Measurements from ENCODE around the gene IP6K3. TPM values are rescaled to one million over a fixed set of nuclear protein-coding genes. Genes with fewer than 3 reads are reported as not detected.
A peak's percentile ranks its signal among the peaks of the same experiment; 100 is the strongest.

The IP6K3 gene
- polyA plus RNA-seq, 1 experiment, result 0.75 TPM

- Histone ChIP-seq H3K36me3 (ENCODE audit: control insufficient read depth, insufficient read depth, low read length) (peaks cover 6% of the 10 kb centered on the region), H3K27me3 (ENCODE audit: control insufficient read depth, insufficient read depth, low read length) (no peaks in the 10 kb centered on the region), H3K4me3 (ENCODE audit: low read depth, low read length) (no peak overlapping the region)
- POLR2A ChIA-PET, result interaction anchor here (0.5 kb wide), 1 partner anchor 92 kb away, joined by 10 read pairs; no protein-coding TSS in a partner anchor
- CTCF ChIA-PET, result interaction anchor here (0.8 to 12.9 kb wide), 5 partner anchors 10 to 323 kb away, joined by 3 to 335 read pairs (median 4); partner anchors contain the start of gene BAK1
- no peak for DNase-seq (ENCODE audit: low read depth)
- no peak for TF ChIP-seq CTCF (IDR thresholded peaks at IDR 0.05; ENCODE audit: insufficient read depth, low read depth, low read length)
Measured at GRCh38 chr6:33704215-33705066, 42.3 kb downstream of the IP6K3 start.

GRCh38 chr6:33702345-33702977 is 44.2 kb downstream of the IP6K3 start:
- Histone ChIP-seq H3K27me3 (ENCODE audit: control insufficient read depth, insufficient read depth, low read length) (no peaks in the 10 kb centered on the region), H3K4me3 (ENCODE audit: low read depth, low read length) (no peak overlapping the region), H3K36me3 (ENCODE audit: control insufficient read depth, insufficient read depth, low read length) (peaks cover 6% of the 10 kb centered on the region; the same call in 1 of the 2 replicates)
- peak; percentile 80 for TF ChIP-seq CTCF (IDR thresholded peaks at IDR 0.05; ENCODE audit: insufficient read depth, low read depth, low read length)
- DNase-seq (ENCODE audit: low read depth), result no peak
- POLR2A ChIA-PET, result no interaction called here
- CTCF ChIA-PET, result interaction anchor here (0.6 to 12.9 kb wide), 23 partner anchors 8 to 740 kb away, joined by 3 to 335 read pairs (median 5); partner anchors contain the start of genes BAK1, ITPR3 and UQCC2

GRCh38 chr6:33700391-33701050 is 46.2 kb downstream of the IP6K3 start:
- peak; percentile 88 for TF ChIP-seq CTCF (IDR thresholded peaks at IDR 0.05; ENCODE audit: insufficient read depth, low read depth, low read length)
- Histone ChIP-seq H3K27me3 (ENCODE audit: control insufficient read depth, insufficient read depth, low read length) (no peaks in the 10 kb centered on the region), H3K36me3 (ENCODE audit: control insufficient read depth, insufficient read depth, low read length) (peaks cover 8% of the 10 kb centered on the region; the same call in 1 of the 2 replicates), H3K4me3 (ENCODE audit: low read depth, low read length) (no peak overlapping the region)
- CTCF ChIA-PET, result interaction anchor here (0.6 to 12.9 kb wide), 26 partner anchors 8 to 316 kb away, joined by 3 to 335 read pairs (median 6); partner anchors contain the start of genes BAK1, ITPR3 and UQCC2
- POLR2A ChIA-PET, result no interaction called here
- no peak for DNase-seq (ENCODE audit: low read depth)

- H3K36me3 ChIP-seq (ENCODE audit: control insufficient read depth, insufficient read depth, low read length), result peaks cover 10% of the 10 kb centered on the region; the same call in 1 of the 2 replicates
- TF ChIP-seq CTCF (IDR thresholded peaks at IDR 0.05; ENCODE audit: insufficient read depth, low read depth, low read length), result no peak
- H3K27me3 ChIP-seq (ENCODE audit: control insufficient read depth, insufficient read depth, low read length), result no peaks in the 10 kb centered on the region
- POLR2A ChIA-PET, result no interaction called here
- CTCF ChIA-PET, result interaction anchor here (0.6 to 12.9 kb wide), 21 partner anchors 8 to 118 kb away, joined by 3 to 335 read pairs (median 7); partner anchors contain the start of genes BAK1, ITPR3 and UQCC2
- H3K4me3 ChIP-seq (ENCODE audit: low read depth, low read length), result no peak overlapping the region
- no peak for DNase-seq (ENCODE audit: low read depth)
Measured at GRCh38 chr6:33699739-33700138, 47.0 kb downstream of the IP6K3 start.

Measured in BJ (cell line).